Coronary artery (tissue), 2 donors: ENCODE measurements around the gene ADM2.

Experiments used
- DNase-seq: peaks from one replicate; pipeline ENCODE4 v3.0.0-alpha.2; 2017; ENCODE audit warnings: low spot score
- H3K27ac ChIP-seq, 2 donors: fragments of 200-600 bp; sonication (generic); one replicate each; pipeline ENCODE4 v1.5.1; 2016 to 2019
- H3K4me3 ChIP-seq: fragments of 200-600 bp; sonication (generic); 2 replicates; pipeline ENCODE4 v1.5.1; 2016; ENCODE audit warnings: mild to moderate bottlenecking, moderate library complexity
- TF ChIP-seq, protein P1 (sequence below): fragments of 200-600 bp; sonication (generic); IDR thresholded peaks from one replicate; pipeline ENCODE4 v1.5.1; 2019; ENCODE audit warnings: antibody characterized with exemption

ADM2 gene

DNA sequence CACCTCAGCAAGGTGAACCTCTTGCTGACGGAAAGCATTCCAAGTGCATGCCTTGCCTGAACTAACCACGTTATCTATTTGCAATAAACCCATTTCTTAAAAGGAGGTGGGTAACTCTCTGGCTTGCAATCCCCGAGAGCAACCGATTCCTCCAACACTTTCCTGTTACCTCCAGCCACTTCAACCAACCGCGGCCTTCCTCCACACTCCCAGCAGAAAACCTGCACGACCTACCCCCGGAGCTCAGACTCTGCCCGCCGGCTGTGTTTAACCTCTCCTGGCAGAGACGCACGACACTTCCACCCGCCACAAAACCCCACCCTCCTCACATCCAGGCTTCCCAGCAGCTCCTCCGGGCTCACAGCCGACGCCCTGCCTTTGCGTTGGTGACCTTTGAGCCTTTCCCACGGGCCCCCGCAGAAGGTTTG lies 43.3 kb downstream of the ADM2 start:
- peak overlapping the region; percentile 86 for H3K4me3 ChIP-seq
- DNase-seq, result no peak
- TF ChIP-seq, protein P1, sequence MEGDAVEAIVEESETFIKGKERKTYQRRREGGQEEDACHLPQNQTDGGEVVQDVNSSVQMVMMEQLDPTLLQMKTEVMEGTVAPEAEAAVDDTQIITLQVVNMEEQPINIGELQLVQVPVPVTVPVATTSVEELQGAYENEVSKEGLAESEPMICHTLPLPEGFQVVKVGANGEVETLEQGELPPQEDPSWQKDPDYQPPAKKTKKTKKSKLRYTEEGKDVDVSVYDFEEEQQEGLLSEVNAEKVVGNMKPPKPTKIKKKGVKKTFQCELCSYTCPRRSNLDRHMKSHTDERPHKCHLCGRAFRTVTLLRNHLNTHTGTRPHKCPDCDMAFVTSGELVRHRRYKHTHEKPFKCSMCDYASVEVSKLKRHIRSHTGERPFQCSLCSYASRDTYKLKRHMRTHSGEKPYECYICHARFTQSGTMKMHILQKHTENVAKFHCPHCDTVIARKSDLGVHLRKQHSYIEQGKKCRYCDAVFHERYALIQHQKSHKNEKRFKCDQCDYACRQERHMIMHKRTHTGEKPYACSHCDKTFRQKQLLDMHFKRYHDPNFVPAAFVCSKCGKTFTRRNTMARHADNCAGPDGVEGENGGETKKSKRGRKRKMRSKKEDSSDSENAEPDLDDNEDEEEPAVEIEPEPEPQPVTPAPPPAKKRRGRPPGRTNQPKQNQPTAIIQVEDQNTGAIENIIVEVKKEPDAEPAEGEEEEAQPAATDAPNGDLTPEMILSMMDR, result no peak

GRCh38 chr22:50525104-50525857 lies 43.9 kb downstream of the ADM2 start, which contains the start of gene SCO2:
Gene SCO2 (minus strand): TSS chr22:50525598. CDS start chr22:50524411, 1,187 bp downstream.
- Histone ChIP-seq H3K27ac (peak within 1 kb of the TSS; percentile 64 to 95), H3K4me3 (peak within 1 kb of the TSS; percentile 86)
- TF ChIP-seq, protein P1, result no peak
- DNase-seq, result peak; percentile 95

More for the DNA sequence above, 43.3 kb downstream of the ADM2 start:
- peak overlapping the region; percentile 64 to 95 for H3K27ac ChIP-seq

DNA sequence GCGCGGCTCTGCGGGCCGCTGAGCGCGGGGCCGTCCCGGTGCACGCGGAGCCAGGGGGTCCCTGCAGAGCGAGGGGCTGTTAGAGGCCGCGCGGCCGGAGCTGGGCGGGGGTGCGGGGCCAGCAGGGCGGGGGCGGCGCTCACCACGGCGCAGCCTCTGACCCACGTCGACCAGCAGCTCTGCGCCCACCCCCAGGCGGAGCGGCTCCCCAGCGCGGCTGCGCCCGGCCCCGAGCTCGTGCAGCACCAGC lies 44.4 kb downstream of the ADM2 start:
- no peak for DNase-seq
- TF ChIP-seq, protein P1, result no peak
- H3K27ac ChIP-seq, result peak overlapping the region; percentile 64 to 95
- H3K4me3 ChIP-seq, result peak overlapping the region; percentile 86

DNA sequence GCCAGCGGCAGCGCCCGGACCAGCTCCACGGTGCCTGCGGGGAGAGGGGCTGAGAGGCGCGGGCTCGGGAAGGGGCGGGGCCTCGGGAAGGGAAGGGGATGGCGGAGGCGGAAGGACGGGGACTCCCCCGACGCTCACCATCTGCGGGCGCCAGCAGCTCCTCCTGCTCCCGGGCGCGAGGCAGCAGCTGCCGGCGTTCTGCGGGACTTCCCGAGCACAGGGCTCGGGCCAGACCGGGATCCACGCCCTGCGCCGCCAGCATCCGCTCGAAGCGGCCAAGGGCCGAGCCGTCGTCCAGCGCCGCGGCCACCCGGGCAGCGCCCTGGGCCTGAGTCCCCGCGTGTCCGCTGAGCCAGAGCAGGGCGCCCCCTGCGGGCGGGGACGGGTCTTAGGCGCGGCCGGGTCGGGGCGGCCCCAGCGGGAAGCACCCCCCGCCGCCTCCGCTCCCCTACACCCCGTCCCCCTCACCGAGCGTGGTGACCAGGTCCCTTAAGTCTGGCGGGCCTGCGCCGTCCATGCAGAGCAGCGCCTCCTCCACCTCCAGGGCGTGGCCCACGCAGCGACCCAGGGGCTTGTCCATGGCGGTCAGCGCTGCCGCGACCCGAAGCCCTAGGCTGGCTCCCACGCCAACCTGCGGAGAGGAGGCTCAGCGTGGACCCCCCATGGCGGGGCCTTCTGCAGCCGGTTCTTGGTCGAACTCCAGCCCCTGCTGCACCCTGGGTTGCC lies 44.9 kb downstream of the ADM2 start:
- Histone ChIP-seq H3K27ac (peak overlapping the region; percentile 64 to 95), H3K4me3 (peak overlapping the region; percentile 86)
- TF ChIP-seq, protein P1, result peak; percentile 31
- peak; percentile 84 for DNase-seq

DNA sequence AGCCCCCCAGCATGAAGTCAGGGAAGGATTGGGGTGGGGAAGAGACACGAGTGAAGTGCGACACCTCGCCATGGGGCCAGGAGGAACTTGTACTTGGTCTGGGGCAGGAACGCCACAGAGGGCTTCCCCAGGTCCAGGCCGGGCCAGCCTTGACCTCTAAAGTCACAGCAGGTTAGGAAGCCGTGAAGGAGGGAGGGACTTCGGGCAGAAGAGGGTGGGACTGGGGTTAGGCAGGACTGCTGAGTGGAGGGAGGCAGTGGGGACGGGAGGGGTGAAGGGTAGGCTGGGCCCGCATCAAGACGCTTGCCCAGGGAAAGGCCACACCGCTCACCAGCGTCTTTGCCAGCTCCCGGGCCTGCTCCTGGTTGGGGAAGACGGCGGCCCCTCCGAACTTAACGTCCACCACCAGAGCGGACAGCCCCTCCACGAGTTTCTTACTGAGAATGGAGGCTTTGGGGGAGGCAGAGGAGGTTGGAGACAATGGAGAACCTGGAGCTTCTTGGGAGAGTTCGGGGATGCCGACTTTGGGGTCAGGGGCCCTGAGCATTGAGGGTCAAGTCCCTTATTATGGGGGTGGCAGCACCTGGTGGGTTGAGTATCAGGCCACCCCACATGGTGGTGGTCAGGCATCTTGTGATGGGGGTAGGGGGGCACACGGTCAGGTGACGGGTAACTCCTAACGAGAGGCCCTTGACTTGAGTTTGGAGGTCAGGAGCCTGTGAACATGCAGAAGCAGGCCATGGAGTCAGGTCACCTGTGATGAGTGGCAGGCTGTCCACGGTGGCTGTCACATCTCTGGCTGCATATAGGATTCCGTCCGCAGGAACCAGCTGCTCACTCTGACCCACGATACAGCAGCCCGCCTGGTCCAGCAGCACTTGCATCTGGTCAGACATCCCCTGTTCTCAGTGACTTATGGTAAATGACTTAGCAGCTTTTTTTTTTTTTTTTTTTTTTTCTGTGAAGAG lies 45.8 kb downstream of the ADM2 start:
- peak; percentile 80 for DNase-seq
- TF ChIP-seq, protein P1, result no peak
- peak overlapping the region; percentile 64 to 95 for H3K27ac ChIP-seq
- H3K4me3 ChIP-seq, result peak overlapping the region; percentile 86

DNA sequence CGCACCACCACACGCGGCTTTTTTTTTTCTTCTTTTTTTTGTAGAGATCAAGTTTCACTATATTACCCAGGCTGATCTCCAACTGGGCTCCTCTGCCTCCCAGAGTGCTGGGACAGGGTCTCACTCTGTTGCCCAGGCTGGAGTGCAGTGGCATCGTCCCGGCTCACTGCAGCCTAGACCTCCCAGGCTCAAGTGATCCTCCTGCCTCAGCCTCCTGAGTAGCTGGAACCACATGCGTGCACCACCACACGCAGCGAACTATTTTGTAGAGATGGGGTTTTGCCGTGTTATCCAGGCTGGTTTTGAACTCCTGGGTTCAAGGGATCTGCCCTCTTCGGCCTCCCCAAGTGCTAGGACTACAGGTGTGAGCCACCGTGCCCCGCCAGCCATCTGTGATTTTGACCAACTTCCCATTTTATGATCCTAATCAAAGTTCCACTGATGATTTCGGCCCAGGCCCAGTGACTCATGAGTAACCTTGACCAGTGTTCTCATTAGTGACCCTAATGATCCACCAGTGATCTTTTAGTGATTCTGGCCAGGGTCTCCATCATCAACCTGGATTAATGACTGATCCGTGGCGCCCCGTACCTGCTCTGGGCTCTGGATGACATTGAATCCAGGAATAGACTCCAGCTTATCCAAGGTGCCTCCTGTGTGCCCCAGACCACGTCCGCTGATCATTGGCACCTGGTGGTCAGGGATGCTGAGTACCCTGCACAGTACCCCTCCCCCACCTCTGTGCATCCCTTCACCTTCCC lies 46.8 kb downstream of the ADM2 start:
- DNase-seq, result peak; percentile 73
- TF ChIP-seq, protein P1, result no peak
- peak overlapping the region; percentile 83 for H3K4me3 ChIP-seq
- H3K27ac ChIP-seq, result peak overlapping the region in 1 of 2 donors; percentile 98
